Mesothelial cell of epicardium (in vitro differentiated cells): ENCODE measurements around the gene ADAMTSL2. TPM values are rescaled to one million over a fixed set of nuclear protein-coding genes. Genes with fewer than 3 reads are reported as not detected.

Experiments used
- DNase-seq, 2 experiments: peaks; one replicate each; pipeline ENCODE4 v3.0.0; 2021; ENCODE audit warnings: low spot score in 2 of 2; ENCODE audit not compliant: unreplicated experiment in 2 of 2
- H3K27ac Mint-ChIP-seq: 2 replicates; pipeline ENCODE4 v1.8.0; 2021; ENCODE audit warnings: mixed read lengths
- H3K27me3 Mint-ChIP-seq: 2 replicates; pipeline ENCODE4 v1.8.0; 2021; ENCODE audit warnings: low read depth, mixed read lengths
- H3K36me3 Mint-ChIP-seq: 2 replicates; pipeline ENCODE4 v1.8.0; 2021; ENCODE audit warnings: mixed read lengths
- H3K4me1 Mint-ChIP-seq: 2 replicates; pipeline ENCODE4 v1.8.0; 2021; ENCODE audit warnings: mixed read lengths
- H3K4me3 Mint-ChIP-seq: 2 replicates; pipeline ENCODE4 v1.8.0; 2021; ENCODE audit warnings: mild to moderate bottlenecking, moderate library complexity, mixed read lengths
- H3K9me3 Mint-ChIP-seq: 2 replicates; pipeline ENCODE4 v1.8.0; 2021; ENCODE audit warnings: mixed read lengths
- CTCF ChIP-seq: fragments of 200-600 bp; sonication (generic); IDR thresholded peaks from one replicate; pipeline ENCODE4 v1.5.0; 2021; ENCODE audit warnings: antibody characterized with exemption; ENCODE audit not compliant: unreplicated experiment
- total RNA-seq: library from RNA; stranded (reverse); gene quantifications from 3 replicates; pipeline ENCODE4 v1.2.1, GENCODE V29; 2021

Gene ADAMTSL2
- total RNA-seq, 1 donor from 2014 or later: 6.5 TPM

GRCh38 chr9:133590231-133590855 is 55.8 kb downstream of the ADAMTSL2 start:
- no peak for TF ChIP-seq CTCF
- DNase-seq: no peak

DNA sequence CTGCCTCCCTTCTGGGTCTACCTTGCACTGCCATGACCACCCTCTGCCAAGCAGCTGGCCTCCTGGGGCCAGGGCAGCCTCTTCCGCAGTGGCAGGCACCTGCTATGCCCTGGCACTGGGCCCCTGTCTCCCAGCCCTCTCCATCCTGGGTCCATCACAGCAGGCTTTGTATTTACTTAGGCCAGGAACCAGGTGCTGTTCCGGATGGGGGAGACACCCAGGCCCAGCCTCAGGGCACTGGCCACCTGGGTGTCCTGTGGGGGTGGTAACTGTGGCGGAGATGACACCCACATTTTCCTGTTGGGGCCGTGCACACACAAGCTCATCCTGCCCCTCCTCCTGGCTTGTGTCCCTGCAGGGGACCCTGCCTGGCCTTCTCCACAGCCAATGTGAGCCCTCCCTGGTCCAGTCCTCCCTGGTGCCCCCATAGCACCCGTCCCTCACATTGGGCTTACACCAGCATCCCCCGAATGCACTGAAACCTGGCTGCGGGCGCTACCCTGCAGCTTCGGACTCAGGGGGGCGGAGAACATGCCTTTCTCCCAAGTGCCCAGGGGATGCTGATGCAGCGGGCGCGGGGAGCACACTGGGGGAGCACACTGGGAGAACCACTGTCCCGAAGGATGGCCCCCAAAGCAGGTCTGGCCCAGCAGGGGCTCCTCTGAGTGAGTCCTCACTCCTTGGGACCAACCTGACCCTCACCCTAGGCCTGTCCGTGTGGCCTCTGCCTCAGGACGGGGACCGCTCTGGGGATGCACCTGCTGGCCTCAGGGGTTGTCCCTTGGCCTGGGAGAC is 56.8 kb downstream of the ADAMTSL2 start:
- Mint-ChIP-seq H3K4me1 (no peaks in the 10 kb centered on the region), H3K4me3 (no peak overlapping the region), H3K27ac (no peak overlapping the region), H3K27me3 (no peaks in the 10 kb centered on the region), H3K9me3 (peaks cover 10% of the 10 kb centered on the region), H3K36me3 (no peaks in the 10 kb centered on the region)
- no peak for DNase-seq
- TF ChIP-seq CTCF: no peak

More at GRCh38 chr9:133590231-133590855, 55.8 kb downstream of the ADAMTSL2 start:
- Mint-ChIP-seq H3K4me1 (peaks cover 8% of the 10 kb centered on the region), H3K36me3 (no peaks in the 10 kb centered on the region), H3K27ac (no peak overlapping the region), H3K4me3 (no peak overlapping the region), H3K9me3 (peaks cover 5% of the 10 kb centered on the region), H3K27me3 (peaks cover 3% of the 10 kb centered on the region)

DNA sequence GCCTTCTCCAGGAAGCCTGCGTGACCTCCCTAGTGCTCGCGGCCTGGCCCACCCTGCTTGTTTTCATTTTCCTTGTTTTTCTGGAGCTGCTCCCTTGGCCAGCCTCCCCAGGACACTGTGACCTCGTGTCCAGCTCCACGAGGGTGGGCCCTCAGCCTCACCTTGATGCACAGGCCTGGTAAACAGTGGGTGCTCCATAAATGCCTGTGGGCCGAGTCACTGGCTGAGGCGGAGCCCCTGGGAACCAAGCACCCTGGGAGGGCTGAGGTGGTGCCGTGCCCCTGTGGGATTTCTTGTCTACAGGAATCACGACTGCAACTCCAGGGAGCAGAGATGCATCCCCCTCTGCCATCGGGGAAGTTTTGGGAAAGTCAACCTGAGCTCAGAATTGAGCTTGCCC is 57.5 kb downstream of the ADAMTSL2 start:
- Mint-ChIP-seq H3K4me3 (no peak overlapping the region), H3K36me3 (no peaks in the 10 kb centered on the region), H3K4me1 (no peaks in the 10 kb centered on the region), H3K27ac (no peak overlapping the region), H3K9me3 (peaks cover 14% of the 10 kb centered on the region), H3K27me3 (no peaks in the 10 kb centered on the region)
- TF ChIP-seq CTCF: no peak
- DNase-seq: no peak

- no peak overlapping the region for H3K4me3 Mint-ChIP-seq
- no peaks in the 10 kb centered on the region for H3K4me1 Mint-ChIP-seq
- TF ChIP-seq CTCF: no peak
- no peak overlapping the region for H3K27ac Mint-ChIP-seq
- no peak for DNase-seq
- no peaks in the 10 kb centered on the region for H3K27me3 Mint-ChIP-seq
- H3K36me3 Mint-ChIP-seq: no peaks in the 10 kb centered on the region
- peaks cover 22% of the 10 kb centered on the region for H3K9me3 Mint-ChIP-seq
Measured at GRCh38 chr9:133592731-133593409, 58.4 kb downstream of the ADAMTSL2 start.

DNA sequence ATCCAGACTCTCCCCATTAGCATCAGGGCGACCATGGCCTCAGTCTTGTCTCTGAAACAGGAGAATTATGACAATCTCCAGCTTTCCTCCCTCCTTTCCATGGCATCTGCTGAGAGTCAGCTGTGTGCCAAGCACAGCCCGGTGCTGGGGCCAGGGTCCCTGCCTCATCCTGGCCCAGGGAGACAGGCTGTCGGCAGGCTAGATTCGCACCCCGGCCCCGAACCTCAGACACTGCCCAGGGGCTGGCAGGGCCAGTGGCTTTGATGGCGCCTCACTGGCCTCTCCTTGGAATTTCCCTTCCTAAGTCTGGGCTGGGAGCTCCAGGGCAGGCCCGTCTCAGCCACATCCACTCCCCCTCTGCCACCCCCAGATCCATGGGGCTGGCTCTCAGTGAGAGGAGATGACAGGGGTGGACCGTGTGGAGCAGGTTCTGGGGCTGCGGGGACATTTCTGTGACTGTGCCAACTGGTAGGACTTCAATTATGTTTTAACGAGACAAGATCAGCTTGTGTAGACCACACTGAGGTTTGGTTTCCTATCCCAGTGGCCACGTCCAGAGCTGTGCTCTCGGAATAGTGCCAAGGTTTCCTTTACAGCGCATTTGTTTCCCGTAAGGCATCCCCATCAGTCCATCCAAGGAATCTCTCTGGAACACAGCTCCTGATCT is 59.2 kb downstream of the ADAMTSL2 start:
- Mint-ChIP-seq H3K4me1 (no peaks in the 10 kb centered on the region), H3K4me3 (no peak overlapping the region)

More for the DNA sequence above, 59.2 kb downstream of the ADAMTSL2 start:
- no peaks in the 10 kb centered on the region for H3K27me3 Mint-ChIP-seq
- no peaks in the 10 kb centered on the region for H3K36me3 Mint-ChIP-seq
- no peak for TF ChIP-seq CTCF
- H3K27ac Mint-ChIP-seq: no peak overlapping the region
- DNase-seq: no peak
- H3K9me3 Mint-ChIP-seq: peaks cover 21% of the 10 kb centered on the region
